Stomach (tissue), 9 donors: ENCODE data around the gene MYDGF. TPM values are rescaled to one million over a fixed set of nuclear protein-coding genes. Genes with fewer than 3 reads are reported as not detected.
"Not testable (repeated sequence)": the region's sequence is repeated elsewhere in the genome, so short reads cannot be mapped to it uniquely, and the experiment has no call there.

Experiments used
- DNase-seq, 2 donors: peaks; one replicate each; pipeline versions ENCODE4 v3.0.0 to v3.0.0-alpha.2; 2013 to 2019
- H3K27ac ChIP-seq, 5 donors: fragments of 200-600 bp in 4 of 5; sonication (generic) in 4 of 5; one replicate each; pipeline ENCODE4 v1.5.1; 2013 to 2019; ENCODE audit warnings: mild to moderate bottlenecking in 1 of 5, moderate library complexity in 1 of 5
- H3K27me3 ChIP-seq, 3 donors: fragments of 200-600 bp; sonication (generic); one replicate each; pipeline ENCODE4 v1.5.1; 2017 to 2019; ENCODE audit warnings: mixed run types in 1 of 3
- H3K36me3 ChIP-seq, 4 donors: fragments of 200-600 bp; sonication (generic); 1 replicate in 3 of 4; 2 replicates in 1 of 4; pipeline ENCODE4 v1.5.1; 2016 to 2019
- H3K4me1 ChIP-seq, 4 donors: fragments of 200-600 bp; sonication (generic); one replicate each; pipeline ENCODE4 v1.5.1; 2016 to 2019
- H3K4me3 ChIP-seq, 4 donors: fragments of 200-600 bp; sonication (generic) in 3 of 4; one replicate each; pipeline ENCODE4 v1.5.1; 2016 to 2019; ENCODE audit warnings: mild to moderate bottlenecking in 1 of 4
- H3K9me3 ChIP-seq, 4 donors: fragments of 200-600 bp; sonication (generic); one replicate each; pipeline ENCODE4 v1.5.1; 2016 to 2019
- CTCF ChIP-seq, 7 experiments: fragments of 450-650 bp in 4 of 7; fragments of 200-600 bp in 3 of 7; sonication (generic) in 3 of 7; IDR thresholded peaks; one replicate each; pipeline ENCODE4 v1.5.1; 2016 to 2019; ENCODE audit warnings: antibody characterized with exemption in 7 of 7, control low read depth in 2 of 7, mild to moderate bottlenecking in 1 of 7
- EP300 ChIP-seq: sonication (generic); formaldehyde crosslinking; IDR thresholded peaks from one replicate; pipeline ENCODE4 v1.6.1; 2017; ENCODE audit warnings: antibody characterized with exemption
- POLR2A ChIP-seq, 4 donors: fragments of 450-650 bp; IDR thresholded peaks; one replicate each; pipeline ENCODE4 v1.6.1; 2016; ENCODE audit warnings: antibody characterized with exemption in 4 of 4, control low read depth in 2 of 4, mild to moderate bottlenecking in 1 of 4, moderate library complexity in 1 of 4
- POLR2AphosphoS5 ChIP-seq, 3 donors: sonication (generic); formaldehyde crosslinking; IDR thresholded peaks; one replicate each; pipeline ENCODE4 v1.6.1; 2016; ENCODE audit warnings: antibody characterized with exemption in 3 of 3
- WGBS, 5 donors: extraction: QIAGEN DNeasy Blood & Tissue Kit in 3 of 5; methylation state at CpG; one replicate each; pipeline versions ENCODE4 v1.1.5 to v1.1.7; 2013 to 2018; 5-methylcytosine and 5-hydroxymethylcytosine counted together
- intact Hi-C: fragments of 100-400 bp; cut with DNase I; formaldehyde crosslinking; loops from one replicate; pipeline ENCODE4 v1.15.1; 2023; ENCODE audit warnings: low total_unique reads
- polyA plus RNA-seq, 3 donors: library from polyadenylated mRNA; stranded (reverse); fragments of 200-250 nt; gene quantifications; one replicate each; pipeline ENCODE4 v1.2.3, GENCODE V29; 2013
- total RNA-seq, 5 donors: library from RNA; depleted of rRNA; stranded (reverse); fragments of >200 nt; gene quantifications; one replicate each; pipeline versions ENCODE4 v1.1.0 to v1.2.3, GENCODE V29; 2014 to 2016
- donor health status: healthy with polysubstance abuse.
- donor health status: Bipolar disorder and iron deficiency.
- donor health status: healthy.

MYDGF gene
- total and polyA plus RNA-seq, 8 donors: 41.4 to 86.6 (median 72.3) TPM

DNA sequence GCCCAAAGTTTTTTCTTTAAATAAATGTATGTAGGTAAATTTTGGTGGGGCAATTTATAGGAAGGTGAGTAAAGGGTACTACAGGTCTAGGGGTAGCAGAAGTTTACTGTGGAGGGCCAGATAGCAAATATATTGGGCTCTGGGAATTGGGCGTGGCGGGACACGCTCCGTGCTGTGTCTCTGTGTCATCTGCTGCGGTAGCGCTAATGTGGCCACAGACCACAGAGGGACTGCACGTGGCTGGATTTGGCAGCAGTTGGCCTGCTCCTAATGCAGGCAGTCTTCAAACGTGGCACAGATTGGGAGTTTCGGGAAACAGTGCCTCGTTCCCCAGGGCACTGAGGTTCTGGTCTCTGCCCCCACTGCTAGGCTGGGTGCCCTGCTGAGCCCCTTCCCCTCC is 16.6 kb upstream of the MYDGF start:
- TF ChIP-seq EP300 (no peak), POLR2AphosphoS5 (IDR thresholded peaks at IDR 0.05) (no peak), POLR2A (IDR thresholded peaks at IDR 0.05) (no peak), CTCF (IDR thresholded peaks at IDR 0.05) (no peak)
- 92 to 97% (median 96%) methylated on average over 10 of the region's 10 CpGs for WGBS, 5 donors

GRCh38 chr19:4684312-4685095 is 14.4 kb upstream of the MYDGF start:
- no peaks in the 10 kb centered on the region for H3K27me3 ChIP-seq
- intact Hi-C loops: no loop called here
- 90 to 94% (median 93%) methylated on average over 25 to 28 of the region's 28 CpGs for WGBS, 5 donors
- H3K27ac ChIP-seq: no peak overlapping the region
- DNase-seq: no peak
- no peaks in the 10 kb centered on the region for H3K4me1 ChIP-seq
- peaks cover 74 to 100% (median 100%) of the 10 kb centered on the region in 4 donors for H3K36me3 ChIP-seq
- no peak overlapping the region for H3K4me3 ChIP-seq
- H3K9me3 ChIP-seq: no peaks in the 10 kb centered on the region
- TF ChIP-seq POLR2AphosphoS5 (IDR thresholded peaks at IDR 0.05): no peak

More for the DNA sequence above, 16.6 kb upstream of the MYDGF start:
- DNase-seq: no peak
- Histone ChIP-seq H3K4me3 (no peak overlapping the region), H3K27me3 (no peaks in the 10 kb centered on the region), H3K4me1 (no peaks in the 10 kb centered on the region), H3K27ac (no peak overlapping the region), H3K36me3 (peaks cover 79 to 100% (median 99%) of the 10 kb centered on the region in 4 donors), H3K9me3 (no peaks in the 10 kb centered on the region)
- intact Hi-C loops: no loop called here

DNA sequence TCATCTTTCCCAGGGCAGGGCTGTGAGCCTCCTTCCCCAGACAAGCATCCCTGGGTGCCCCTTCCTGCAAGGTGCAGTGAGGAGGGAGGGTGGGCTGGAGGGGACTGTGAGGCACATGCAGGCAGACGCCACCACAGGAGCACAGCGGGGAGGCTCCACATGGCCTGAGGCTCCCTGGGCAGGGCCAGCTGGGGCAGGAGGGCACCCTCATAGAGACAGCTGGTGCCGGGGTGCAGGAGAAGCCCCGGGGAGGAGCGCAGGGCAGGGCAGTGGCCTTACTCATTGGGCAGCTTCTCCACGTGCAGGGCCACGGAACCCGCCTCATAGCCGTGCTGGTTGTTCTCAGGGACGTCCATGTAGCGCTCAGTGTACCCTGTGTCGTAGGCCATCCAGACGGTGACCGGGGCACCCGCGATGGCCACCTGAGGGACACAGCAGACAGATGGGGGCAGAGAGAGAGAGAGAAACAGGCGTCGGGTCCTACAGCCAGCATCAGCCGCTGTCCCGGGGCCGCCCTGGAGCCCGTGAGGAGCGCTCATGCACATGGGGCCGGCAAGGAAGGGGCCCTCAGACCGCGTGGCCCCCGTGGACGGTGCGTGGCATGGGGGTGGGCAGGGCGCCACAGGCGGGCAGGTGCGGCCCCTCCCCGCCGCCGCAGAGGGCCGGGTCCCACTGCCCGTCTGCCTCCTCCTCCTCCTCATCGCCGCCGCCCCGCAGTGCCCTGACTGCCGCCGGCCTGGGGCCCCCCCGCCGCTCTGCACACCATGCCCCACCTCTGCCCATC is 12.5 kb upstream of the MYDGF start:
- Histone ChIP-seq H3K36me3 (peaks cover 69 to 100% (median 99%) of the 10 kb centered on the region in 4 donors), H3K9me3 (no peaks in the 10 kb centered on the region), H3K4me1 (no peaks in the 10 kb centered on the region), H3K27ac (no peak overlapping the region), H3K4me3 (no peak overlapping the region), H3K27me3 (no peaks in the 10 kb centered on the region)
- no peak for DNase-seq
- no peak for TF ChIP-seq EP300
- no peak for TF ChIP-seq POLR2AphosphoS5 (IDR thresholded peaks at IDR 0.05)
- TF ChIP-seq POLR2A (IDR thresholded peaks at IDR 0.05): no peak
- TF ChIP-seq CTCF (IDR thresholded peaks at IDR 0.05): no peak
- WGBS, 5 donors: 95 to 98% (median 97%) methylated on average over 25 to 42 of the region's 45 CpGs
- intact Hi-C loops: no loop called here

- H3K27ac ChIP-seq, DNase-seq, H3K9me3 ChIP-seq, intact Hi-C loops, H3K27me3 ChIP-seq, H3K4me3 ChIP-seq, H3K4me1 ChIP-seq: not testable (repeated sequence)
- 92 to 98% (median 98%) methylated on average over 7 of the region's 7 CpGs for WGBS, 5 donors
- peaks cover 62 to 100% (median 97%) of the 10 kb centered on the region in 4 donors for H3K36me3 ChIP-seq
Observed at GRCh38 chr19:4680021-4680420, 9.9 kb upstream of the MYDGF start.

GRCh38 chr19:4678881-4679790 is 9.0 kb upstream of the MYDGF start:
- Histone ChIP-seq H3K27ac (peak overlapping the region in 1 of 5 donors; percentile 67), H3K4me3 (no peak overlapping the region), H3K9me3 (no peaks in the 10 kb centered on the region), H3K36me3 (peaks cover 53 to 95% (median 94%) of the 10 kb centered on the region in 4 donors), H3K4me1 (peaks cover 0 to 8% (median 3%) of the 10 kb centered on the region in 4 donors), H3K27me3 (no peaks in the 10 kb centered on the region)
- intact Hi-C loops: no loop called here
- WGBS, 5 donors: 58 to 80% (median 78%) methylated on average over 30 to 34 of the region's 34 CpGs
- peak in 1 of 2 donors; percentile 84 for DNase-seq
- TF ChIP-seq EP300 (no peak), CTCF (IDR thresholded peaks at IDR 0.05) (no peak), POLR2AphosphoS5 (IDR thresholded peaks at IDR 0.05) (no peak), POLR2A (IDR thresholded peaks at IDR 0.05) (no peak)
